ENCODE results near the gene TRIM8. TPM values are rescaled to one million over a fixed set of nuclear protein-coding genes. Genes with fewer than 3 reads are reported as not detected.

The TRIM8 gene
- total RNA-seq, 2 donors from 2014 or later: 121 to 156 TPM

DNA sequence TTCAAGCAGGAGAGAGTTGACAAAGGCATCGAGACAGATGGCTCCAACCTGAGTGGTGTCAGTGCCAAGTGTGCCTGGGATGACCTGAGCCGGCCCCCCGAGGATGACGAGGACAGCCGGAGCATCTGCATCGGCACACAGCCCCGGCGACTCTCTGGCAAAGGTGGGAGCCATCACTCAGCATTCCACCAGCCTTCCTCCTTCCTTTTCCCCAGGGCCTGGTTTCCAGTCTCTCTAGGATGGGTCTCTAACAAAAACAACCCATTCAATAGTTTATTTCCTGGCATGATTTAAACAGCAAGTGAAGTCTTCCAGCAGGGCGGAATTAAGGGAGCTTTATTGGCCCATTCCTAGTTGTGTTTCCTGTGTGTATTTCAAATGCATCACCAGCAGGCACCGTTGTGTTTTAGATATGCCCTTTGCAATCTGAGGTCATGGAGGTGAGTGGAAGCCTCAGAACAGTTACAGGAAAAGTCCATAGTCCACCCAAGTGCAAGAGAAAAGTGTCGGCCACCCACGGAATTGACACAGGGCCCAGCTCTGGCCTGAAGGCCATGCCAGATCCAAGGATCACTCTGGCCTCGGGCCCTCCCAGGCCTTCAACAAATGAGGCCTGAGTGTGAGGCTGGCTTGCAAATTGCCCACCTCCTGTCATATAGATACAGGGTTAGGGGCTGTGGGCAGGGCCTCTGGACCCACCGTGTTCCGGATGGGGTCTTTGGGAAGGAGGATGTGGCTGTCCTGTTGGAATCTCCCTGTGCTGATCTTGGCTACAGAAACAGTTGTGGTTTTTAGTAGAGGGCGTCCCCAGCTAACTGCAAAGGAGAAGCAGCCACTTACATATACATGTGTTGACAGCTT lies 46.9 kb upstream of the TRIM8 start:
- intact Hi-C loops (cut with DNase I): no loop called here
- H3K36me3 ChIP-seq (replicated peaks in 1 of 2; ENCODE audit: insufficient read depth in 1 of 2, low read depth in 2 of 2): no peaks in the 10 kb centered on the region
- no peaks in the 10 kb centered on the region for H3K9me3 ChIP-seq
- H3K4me1 ChIP-seq: peaks cover 13% of the 10 kb centered on the region
- H3K27ac ChIP-seq: no peak overlapping the region
- no peak for DNase-seq
- no peak for TF ChIP-seq POLR2A (IDR thresholded peaks at IDR 0.05)
- no peak for TF ChIP-seq CTCF (IDR thresholded peaks at IDR 0.05)
- no peak for ATAC-seq
- H3K4me3 ChIP-seq: no peak overlapping the region
- H3K27me3 ChIP-seq: no peaks in the 10 kb centered on the region
- WGBS, 2 donors: 57 to 64% methylated on average over 8 to 16 of the region's 16 CpGs

DNA sequence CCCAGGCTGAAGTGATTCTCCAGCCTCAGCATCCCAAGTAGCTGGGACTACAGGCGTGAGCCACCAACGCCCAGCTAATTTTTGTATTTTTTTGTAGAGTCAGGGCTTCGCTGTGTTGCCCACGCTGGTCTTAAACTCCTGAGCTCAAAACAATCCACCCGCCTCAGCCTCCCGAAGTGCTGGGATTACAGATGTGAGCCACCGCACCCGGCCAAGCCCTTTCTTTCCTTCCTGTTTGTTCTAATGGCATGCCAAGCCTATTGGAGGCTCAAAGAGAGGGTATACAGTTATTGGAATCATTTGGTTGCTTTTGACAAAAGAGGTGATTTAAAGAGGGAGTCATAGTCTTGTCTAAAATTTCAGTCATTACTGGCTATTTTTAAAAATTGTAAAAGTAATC lies 46.0 kb upstream of the TRIM8 start:
- H3K27me3 ChIP-seq: no peaks in the 10 kb centered on the region
- no peak overlapping the region for H3K4me3 ChIP-seq
- no peaks in the 10 kb centered on the region for H3K9me3 ChIP-seq
- 72 to 88% methylated on average over 8 of the region's 8 CpGs for WGBS, 2 donors
- no peak overlapping the region for H3K27ac ChIP-seq
- H3K36me3 ChIP-seq (replicated peaks in 1 of 2; ENCODE audit: insufficient read depth in 1 of 2, low read depth in 2 of 2): peaks cover 0 to under 1% of the 10 kb centered on the region in 2 donors
- ATAC-seq (no peak), DNase-seq (no peak)
- intact Hi-C loops (cut with DNase I): no loop called here
- peaks cover 5% of the 10 kb centered on the region for H3K4me1 ChIP-seq
- TF ChIP-seq CTCF (IDR thresholded peaks at IDR 0.05): no peak
- no peak for TF ChIP-seq POLR2A (IDR thresholded peaks at IDR 0.05)

- Histone ChIP-seq H3K27ac (peak overlapping the region in 1 of 4 donors; percentile 8), H3K4me1 (no peaks in the 10 kb centered on the region), H3K9me3 (no peaks in the 10 kb centered on the region), H3K36me3 (replicated peaks in 1 of 2; ENCODE audit: insufficient read depth in 1 of 2, low read depth in 2 of 2) (peaks cover 0 to 6% of the 10 kb centered on the region in 2 donors), H3K4me3 (no peak overlapping the region), H3K27me3 (no peaks in the 10 kb centered on the region)
- WGBS, 2 donors: 34 to 72% methylated on average over 3 to 7 of the region's 7 CpGs
- no peak for ATAC-seq
- no peak for DNase-seq
- TF ChIP-seq CTCF (IDR thresholded peaks at IDR 0.05): no peak
- intact Hi-C loops (cut with DNase I): no loop called here
These were observed 44.5 kb upstream of the TRIM8 start for GRCh38 chr10:102599565-102600327.

DNA sequence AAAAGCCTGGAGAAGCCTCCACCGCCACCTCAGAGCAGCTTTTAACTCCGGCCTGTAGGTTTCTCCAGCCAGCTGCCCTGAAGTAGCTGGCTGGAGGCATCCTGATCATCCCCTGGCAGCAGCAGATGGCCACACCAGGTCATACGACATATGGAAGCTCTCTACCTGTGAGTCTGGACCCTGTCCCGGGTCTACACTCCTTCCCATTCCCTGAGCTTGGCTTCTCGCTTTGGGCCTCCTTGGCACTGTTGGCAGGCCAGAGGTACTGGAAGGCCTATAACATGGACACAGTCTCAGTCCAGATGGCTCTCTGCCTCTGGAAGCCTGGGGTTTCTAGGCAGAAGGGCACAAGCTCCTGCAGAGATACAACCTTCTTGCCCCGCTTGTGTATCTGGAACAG lies 43.5 kb upstream of the TRIM8 start:
- intact Hi-C loops (cut with DNase I): no loop called here
- ATAC-seq (no peak), DNase-seq (no peak)
- no peak for TF ChIP-seq CTCF (IDR thresholded peaks at IDR 0.05)
- peaks cover 0 to 6% of the 10 kb centered on the region in 2 donors for H3K36me3 ChIP-seq (replicated peaks in 1 of 2; ENCODE audit: insufficient read depth in 1 of 2, low read depth in 2 of 2)
- WGBS, 2 donors: 71 to 85% methylated on average over 1 to 6 of the region's 6 CpGs
- no peak overlapping the region for H3K4me3 ChIP-seq
- H3K27ac ChIP-seq: no peak overlapping the region
- no peaks in the 10 kb centered on the region for H3K27me3 ChIP-seq
- H3K9me3 ChIP-seq: no peaks in the 10 kb centered on the region
- H3K4me1 ChIP-seq: no peaks in the 10 kb centered on the region
